Stomach (tissue), 9 donors: Measurements from ENCODE around the gene PDE4D. TPM values are rescaled to one million over a fixed set of nuclear protein-coding genes. Genes with fewer than 3 reads are reported as not detected.
A peak's percentile ranks its signal among the peaks of the same experiment; 100 is the strongest.

Experiments used
- DNase-seq, 2 donors: peaks; one replicate each; pipeline versions ENCODE4 v3.0.0 to v3.0.0-alpha.2; 2013 to 2019
- H3K27ac ChIP-seq, 5 donors: fragments of 200-600 bp in 4 of 5; sonication (generic) in 4 of 5; one replicate each; pipeline ENCODE4 v1.5.1; 2013 to 2019; ENCODE audit warnings: mild to moderate bottlenecking in 1 of 5, moderate library complexity in 1 of 5
- H3K27me3 ChIP-seq, 3 donors: fragments of 200-600 bp; sonication (generic); one replicate each; pipeline ENCODE4 v1.5.1; 2017 to 2019; ENCODE audit warnings: mixed run types in 1 of 3
- H3K36me3 ChIP-seq, 4 donors: fragments of 200-600 bp; sonication (generic); 1 replicate in 3 of 4; 2 replicates in 1 of 4; pipeline ENCODE4 v1.5.1; 2016 to 2019
- H3K4me1 ChIP-seq, 4 donors: fragments of 200-600 bp; sonication (generic); one replicate each; pipeline ENCODE4 v1.5.1; 2016 to 2019
- H3K4me3 ChIP-seq, 4 donors: fragments of 200-600 bp; sonication (generic) in 3 of 4; one replicate each; pipeline ENCODE4 v1.5.1; 2016 to 2019; ENCODE audit warnings: mild to moderate bottlenecking in 1 of 4
- H3K9me3 ChIP-seq, 4 donors: fragments of 200-600 bp; sonication (generic); one replicate each; pipeline ENCODE4 v1.5.1; 2016 to 2019
- EP300 ChIP-seq: sonication (generic); formaldehyde crosslinking; IDR thresholded peaks from one replicate; pipeline ENCODE4 v1.6.1; 2017; ENCODE audit warnings: antibody characterized with exemption
- POLR2A ChIP-seq, 4 donors: fragments of 450-650 bp; IDR thresholded peaks; one replicate each; pipeline ENCODE4 v1.6.1; 2016; ENCODE audit warnings: antibody characterized with exemption in 4 of 4, control low read depth in 2 of 4, mild to moderate bottlenecking in 1 of 4, moderate library complexity in 1 of 4
- POLR2AphosphoS5 ChIP-seq, 3 donors: sonication (generic); formaldehyde crosslinking; IDR thresholded peaks; one replicate each; pipeline ENCODE4 v1.6.1; 2016; ENCODE audit warnings: antibody characterized with exemption in 3 of 3
- WGBS, 5 donors: extraction: QIAGEN DNeasy Blood & Tissue Kit in 3 of 5; methylation state at CpG; one replicate each; pipeline versions ENCODE4 v1.1.5 to v1.1.7; 2013 to 2018; 5-methylcytosine and 5-hydroxymethylcytosine counted together
- intact Hi-C: fragments of 100-400 bp; cut with DNase I; formaldehyde crosslinking; loops from one replicate; pipeline ENCODE4 v1.15.1; 2023; ENCODE audit warnings: low total_unique reads
- polyA plus RNA-seq, 3 donors: library from polyadenylated mRNA; stranded (reverse); fragments of 200-250 nt; gene quantifications; one replicate each; pipeline ENCODE4 v1.2.3, GENCODE V29; 2013
- total RNA-seq, 5 donors: library from RNA; depleted of rRNA; stranded (reverse); fragments of >200 nt; gene quantifications; one replicate each; pipeline versions ENCODE4 v1.1.0 to v1.2.3, GENCODE V29; 2014 to 2016
- TF ChIP-seq, protein P1 (sequence below), 7 experiments: fragments of 450-650 bp in 4 of 7; fragments of 200-600 bp in 3 of 7; sonication (generic) in 3 of 7; IDR thresholded peaks; one replicate each; pipeline ENCODE4 v1.5.1; 2016 to 2019; ENCODE audit warnings: antibody characterized with exemption in 7 of 7, control low read depth in 2 of 7, mild to moderate bottlenecking in 1 of 7
- donor health status: healthy with polysubstance abuse.
- donor health status: Bipolar disorder and iron deficiency.
- donor health status: healthy.

Gene PDE4D
- total and polyA plus RNA-seq, 8 donors: 3.1 to 147 (median 97.3) TPM

DNA sequence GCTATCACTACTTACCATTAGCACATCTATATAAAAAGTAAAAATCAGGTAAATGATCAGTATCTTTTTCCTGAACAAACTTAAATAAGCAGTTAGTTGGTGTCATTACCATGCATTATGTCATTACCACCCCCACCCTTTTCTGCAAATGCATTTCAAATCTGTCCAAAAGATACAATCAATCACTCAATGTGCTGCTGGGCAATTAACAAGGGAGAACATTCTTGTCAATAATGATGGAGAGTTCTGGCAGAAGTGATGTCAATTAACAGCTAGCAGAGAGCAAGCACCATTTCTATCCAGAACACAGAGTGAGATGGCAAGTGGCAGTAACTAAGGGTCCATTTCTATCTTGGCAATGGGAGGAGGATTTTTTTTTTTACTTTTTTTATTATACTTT is 3.5 kb upstream of the PDE4D start:
- Histone ChIP-seq H3K27ac (no peak overlapping the region), H3K9me3 (no peaks in the 10 kb centered on the region), H3K36me3 (no peaks in the 10 kb centered on the region), H3K27me3 (peaks cover 0 to 26% (median 24%) of the 10 kb centered on the region in 3 donors), H3K4me3 (no peak overlapping the region), H3K4me1 (peaks cover 9 to 21% (median 13%) of the 10 kb centered on the region in 4 donors)
- TF ChIP-seq, protein P1, sequence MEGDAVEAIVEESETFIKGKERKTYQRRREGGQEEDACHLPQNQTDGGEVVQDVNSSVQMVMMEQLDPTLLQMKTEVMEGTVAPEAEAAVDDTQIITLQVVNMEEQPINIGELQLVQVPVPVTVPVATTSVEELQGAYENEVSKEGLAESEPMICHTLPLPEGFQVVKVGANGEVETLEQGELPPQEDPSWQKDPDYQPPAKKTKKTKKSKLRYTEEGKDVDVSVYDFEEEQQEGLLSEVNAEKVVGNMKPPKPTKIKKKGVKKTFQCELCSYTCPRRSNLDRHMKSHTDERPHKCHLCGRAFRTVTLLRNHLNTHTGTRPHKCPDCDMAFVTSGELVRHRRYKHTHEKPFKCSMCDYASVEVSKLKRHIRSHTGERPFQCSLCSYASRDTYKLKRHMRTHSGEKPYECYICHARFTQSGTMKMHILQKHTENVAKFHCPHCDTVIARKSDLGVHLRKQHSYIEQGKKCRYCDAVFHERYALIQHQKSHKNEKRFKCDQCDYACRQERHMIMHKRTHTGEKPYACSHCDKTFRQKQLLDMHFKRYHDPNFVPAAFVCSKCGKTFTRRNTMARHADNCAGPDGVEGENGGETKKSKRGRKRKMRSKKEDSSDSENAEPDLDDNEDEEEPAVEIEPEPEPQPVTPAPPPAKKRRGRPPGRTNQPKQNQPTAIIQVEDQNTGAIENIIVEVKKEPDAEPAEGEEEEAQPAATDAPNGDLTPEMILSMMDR (IDR thresholded peaks at IDR 0.05): no peak
- no peak for TF ChIP-seq POLR2AphosphoS5 (IDR thresholded peaks at IDR 0.05)
- no peak for TF ChIP-seq POLR2A (IDR thresholded peaks at IDR 0.05)
- TF ChIP-seq EP300: no peak
- intact Hi-C loops: no loop called here
- no peak for DNase-seq

GRCh38 chr5:59891962-59892643 is 1.4 kb downstream of the PDE4D start:
- Histone ChIP-seq H3K4me3 (no peak overlapping the region), H3K36me3 (no peaks in the 10 kb centered on the region), H3K9me3 (no peaks in the 10 kb centered on the region), H3K27me3 (peaks cover 0 to 35% (median 26%) of the 10 kb centered on the region in 3 donors), H3K4me1 (peaks cover 9 to 21% (median 13%) of the 10 kb centered on the region in 4 donors), H3K27ac (no peak overlapping the region)
- intact Hi-C loops: no loop called here
- no peak for TF ChIP-seq POLR2AphosphoS5 (IDR thresholded peaks at IDR 0.05)
- TF ChIP-seq POLR2A (IDR thresholded peaks at IDR 0.05): no peak
- TF ChIP-seq EP300: no peak
- TF ChIP-seq, protein P1 (IDR thresholded peaks at IDR 0.05): no peak
- DNase-seq: peak in 1 of 2 donors; percentile 17
- 11 to 18% (median 17%) methylated on average over 22 of the region's 22 CpGs for WGBS, 5 donors

DNA sequence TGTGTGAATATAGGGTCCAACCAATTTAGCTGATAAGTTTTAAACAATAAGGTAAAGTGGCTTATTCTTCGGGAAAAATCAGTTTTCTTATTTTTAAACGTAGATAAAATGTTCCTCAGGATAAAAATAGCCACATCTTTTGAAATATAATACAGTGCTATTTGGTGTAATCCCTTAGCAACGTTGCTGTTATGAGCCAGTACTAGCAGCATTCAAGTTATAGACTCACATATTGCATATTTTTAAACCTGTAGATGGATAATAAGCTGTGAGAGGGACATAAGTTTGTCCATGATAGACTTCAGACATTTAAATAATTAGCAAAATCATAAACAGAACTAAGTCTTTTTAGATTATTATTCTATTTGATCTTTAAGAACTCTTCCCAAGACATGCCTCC is 6.3 kb downstream of the PDE4D start:
- H3K36me3 ChIP-seq: no peaks in the 10 kb centered on the region
- 65 to 79% (median 77%) methylated on average over 3 of the region's 3 CpGs for WGBS, 5 donors
- no peak overlapping the region for H3K4me3 ChIP-seq
- peaks cover 0 to 1% (median 0%) of the 10 kb centered on the region in 4 donors for H3K4me1 ChIP-seq
- intact Hi-C loops: no loop called here
- no peak overlapping the region for H3K27ac ChIP-seq
- H3K9me3 ChIP-seq: no peaks in the 10 kb centered on the region
- no peak for DNase-seq
- TF ChIP-seq, protein P1 (IDR thresholded peaks at IDR 0.05): no peak
- no peak for TF ChIP-seq POLR2AphosphoS5 (IDR thresholded peaks at IDR 0.05)
- no peak for TF ChIP-seq POLR2A (IDR thresholded peaks at IDR 0.05)
- TF ChIP-seq EP300: no peak
- H3K27me3 ChIP-seq: peaks cover 0 to 10% (median 4%) of the 10 kb centered on the region in 3 donors

GRCh38 chr5:59874675-59875074 is 18.9 kb downstream of the PDE4D start:
- Histone ChIP-seq H3K4me1 (no peaks in the 10 kb centered on the region), H3K9me3 (no peaks in the 10 kb centered on the region), H3K36me3 (no peaks in the 10 kb centered on the region), H3K27ac (no peak overlapping the region), H3K4me3 (no peak overlapping the region), H3K27me3 (no peaks in the 10 kb centered on the region)
- no peak for TF ChIP-seq EP300
- TF ChIP-seq, protein P1 (IDR thresholded peaks at IDR 0.05): no peak
- no peak for TF ChIP-seq POLR2A (IDR thresholded peaks at IDR 0.05)
- no peak for TF ChIP-seq POLR2AphosphoS5 (IDR thresholded peaks at IDR 0.05)
- DNase-seq: no peak
- 94 to 98% (median 96%) methylated on average over 1 of the region's 1 CpG for WGBS, 5 donors
- intact Hi-C loops: no loop called here
